Endothelial cell of umbilical vein (primary cell): Measurements from ENCODE around the gene ELP4.

Source experiments
- CTCF ChIP-seq, 2 donors: IDR thresholded peaks; 1 replicate in 1 of 2; 2 replicates in 1 of 2; pipeline ENCODE4 v1.5.1; 2011; ENCODE audit warnings: low read length in 2 of 2, mild to moderate bottlenecking in 2 of 2, moderate library complexity in 2 of 2, control low read depth in 1 of 2, inconsistent platforms in 1 of 2, low read depth in 1 of 2; ENCODE audit not compliant: insufficient read depth in 1 of 2; ENCODE audit errors: extremely low read depth in 1 of 2
- JUN ChIP-seq: IDR thresholded peaks from 2 replicates; pipeline ENCODE4 v1.6.1; 2011; ENCODE audit warnings: borderline replicate concordance, low read depth; ENCODE audit not compliant: insufficient read length, insufficient read depth
- POLR2A ChIP-seq: IDR thresholded peaks from 2 replicates; pipeline ENCODE4 v1.6.1; 2012; ENCODE audit warnings: low read depth, mild to moderate bottlenecking, control low read depth, low read length
- POLR2AphosphoS5 ChIP-seq: IDR thresholded peaks from 2 replicates; pipeline ENCODE4 v1.6.1; 2012; ENCODE audit warnings: low read depth, mild to moderate bottlenecking, control low read depth, low read length, moderate library complexity; ENCODE audit not compliant: insufficient read depth

DNA sequence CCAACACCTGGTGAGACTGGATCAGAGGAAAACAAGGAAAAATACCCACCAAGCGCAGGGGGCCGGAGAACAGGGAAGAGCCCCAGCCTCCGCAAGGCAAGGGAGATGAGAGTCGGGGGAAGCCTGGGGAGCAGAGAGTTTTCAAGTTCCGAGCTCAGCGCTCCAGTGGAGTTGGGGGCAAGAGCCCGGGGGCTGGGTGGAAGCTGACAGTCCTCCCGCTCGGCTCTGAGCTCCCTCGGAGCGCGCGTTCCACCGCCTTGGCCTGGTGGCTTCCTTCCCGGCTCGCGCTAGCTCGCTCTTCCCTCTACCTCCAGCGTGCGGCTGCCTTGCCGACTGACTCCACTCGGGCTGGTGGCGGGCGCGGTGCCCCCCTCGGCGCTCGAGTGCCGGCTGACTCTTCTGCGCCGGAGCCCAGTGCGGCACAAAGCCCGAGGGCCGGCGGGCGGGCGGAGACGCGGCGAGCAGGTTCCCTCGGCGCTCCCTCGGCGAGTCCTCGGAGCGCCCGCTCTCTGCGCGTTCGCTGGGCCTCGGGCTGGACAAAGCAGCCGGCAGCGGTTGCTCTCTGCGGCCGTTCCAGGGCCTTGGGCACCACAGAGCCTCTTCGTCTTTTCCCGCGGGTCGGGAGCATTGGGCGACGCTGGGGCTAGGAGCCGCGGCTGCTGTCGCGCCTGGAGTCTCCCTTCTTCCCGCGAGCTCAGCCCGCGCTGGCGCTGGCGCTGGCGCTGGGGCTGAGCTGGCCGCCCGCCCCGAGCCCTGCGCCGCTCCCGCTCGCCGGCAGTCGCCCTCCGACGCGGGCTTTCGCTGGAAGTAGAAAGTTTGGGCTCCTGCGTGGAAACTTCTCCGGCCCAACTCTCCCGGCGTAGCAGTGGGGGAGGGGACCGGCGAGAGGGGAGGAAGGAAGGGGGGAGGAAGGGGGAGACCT is 300.6 kb downstream of the ELP4 start:
- TF ChIP-seq CTCF (IDR thresholded peaks at IDR 0.05; ENCODE audit: extremely low read depth in 1 of 2, insufficient read depth in 1 of 2, low read depth in 1 of 2, low read length in 2 of 2): no peak
- no peak for TF ChIP-seq POLR2AphosphoS5
- no peak for TF ChIP-seq JUN
- TF ChIP-seq POLR2A: no peak
